SU-DHL-6 (cell line): ENCODE data around the gene EIF1AX.

Source experiments
- H2AFZ ChIP-seq: fragments of 200-600 bp; sonication (generic); 2 replicates; pipeline ENCODE4 v1.6.1; 2014; ENCODE audit warnings: low read depth, mild to moderate bottlenecking, moderate library complexity, mixed read lengths, antibody characterized with exemption, low read length; ENCODE audit not compliant: severe bottlenecking
- H3F3A ChIP-seq: fragments of 200-600 bp; shearing (Covaris generic); 2 replicates; pipeline ENCODE4 v1.6.0; 2016; ENCODE audit warnings: antibody characterized with exemption, mild to moderate bottlenecking; ENCODE audit not compliant: insufficient read depth
- H3K27ac ChIP-seq: fragments of 200-600 bp; sonication (generic); 2 replicates; pipeline ENCODE4 v1.5.1; 2016; ENCODE audit warnings: low read depth, mild to moderate bottlenecking, low read length, moderate library complexity, mixed read lengths
- H3K27me3 ChIP-seq: fragments of 200-600 bp; sonication (generic), shearing (Covaris generic); 2 replicates; pipeline ENCODE4 v1.6.0; 2014; ENCODE audit warnings: mild to moderate bottlenecking, low read length
- H3K36me3 ChIP-seq: fragments of 200-600 bp; sonication (generic); 2 replicates; pipeline ENCODE4 v1.6.1; 2014; ENCODE audit warnings: mild to moderate bottlenecking, low read length, mixed read lengths
- H3K4me2 ChIP-seq: fragments of 300-600, 200-600 bp; shearing (Covaris generic), sonication (generic); 2 replicates; pipeline ENCODE4 v1.6.0; 2014; ENCODE audit warnings: low read length, low read depth, mild to moderate bottlenecking; ENCODE audit not compliant: poor library complexity, severe bottlenecking
- H3K4me3 ChIP-seq: fragments of 200-600 bp; sonication (generic); 2 replicates; pipeline ENCODE4 v1.5.1; 2014; ENCODE audit warnings: antibody characterized with exemption, low read length, mild to moderate bottlenecking, mixed read lengths; ENCODE audit not compliant: insufficient read depth, poor library complexity, severe bottlenecking
- H3K79me2 ChIP-seq: fragments of 200-600 bp; sonication (generic); 2 replicates; pipeline ENCODE4 v1.6.1; 2014; ENCODE audit warnings: mild to moderate bottlenecking, low read length, moderate library complexity; ENCODE audit not compliant: insufficient read depth
- H3K9ac ChIP-seq: fragments of 200-600 bp; sonication (generic); 2 replicates; pipeline ENCODE4 v1.7.0; 2014; ENCODE audit warnings: mild to moderate bottlenecking, low read length
- H3K9me2 ChIP-seq: fragments of 200-600 bp; sonication (generic); replicated peaks from 2 replicates; pipeline ENCODE4 v1.6.1; 2014; ENCODE audit warnings: low read length; ENCODE audit not compliant: insufficient read depth
- H3K9me3 ChIP-seq: fragments of 200-600 bp; sonication (generic); 2 replicates; pipeline ENCODE4 v1.6.1; 2014; ENCODE audit warnings: low read length, mixed read lengths; ENCODE audit not compliant: insufficient read depth
- H4K20me1 ChIP-seq: fragments of 200-600 bp; sonication (generic); 2 replicates; pipeline ENCODE4 v1.6.1; 2014; ENCODE audit warnings: low read depth, mild to moderate bottlenecking, antibody characterized with exemption, low read length, moderate library complexity, mixed read lengths
- EZH2phosphoT487 ChIP-seq: fragments of 200-600 bp; sonication (generic), shearing (Covaris generic); conservative IDR thresholded peaks from 2 replicates; pipeline ENCODE4 v1.6.1; 2018; ENCODE audit warnings: mild to moderate bottlenecking, antibody characterized with exemption, low read length, moderate library complexity, mixed read lengths
- TF ChIP-seq, protein P1 (sequence below): fragments of 200-600 bp; sonication (generic); IDR thresholded peaks from one replicate; pipeline ENCODE4 v1.5.1; 2017; ENCODE audit warnings: antibody characterized with exemption, mild to moderate bottlenecking, low read length, moderate library complexity; ENCODE audit not compliant: insufficient read depth, poor library complexity, severe bottlenecking

The EIF1AX gene

DNA sequence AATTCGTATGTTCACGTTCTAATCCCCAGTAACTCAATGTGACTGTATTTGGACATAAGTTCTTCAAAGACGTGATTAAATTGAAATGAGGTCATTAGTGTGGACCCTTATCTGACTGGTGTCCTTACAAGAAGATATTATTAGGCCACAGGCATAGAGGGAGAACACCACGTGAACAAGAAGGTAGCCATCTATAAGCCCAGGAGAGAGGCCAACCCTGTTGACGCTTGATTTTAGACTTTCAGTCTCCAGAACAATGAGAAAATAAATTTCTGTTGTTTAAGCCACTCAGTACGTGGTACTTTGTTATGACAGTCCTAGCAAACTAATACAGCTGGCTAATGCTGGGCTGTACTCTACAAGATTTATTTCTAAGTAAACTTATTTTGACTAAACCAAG, 1.5 kb upstream of the EIF1AX start:
- H3K79me2 ChIP-seq, result peaks cover 33% of the 10 kb centered on the region
- H3K9ac ChIP-seq, result no peak overlapping the region
- no peak overlapping the region for H3K27ac ChIP-seq
- H4K20me1 ChIP-seq, result peaks cover 9% of the 10 kb centered on the region; the same call in 1 of the 2 replicates
- H3K9me2 ChIP-seq, result no peaks in the 10 kb centered on the region
- H2AFZ ChIP-seq, result no peak overlapping the region
- H3K4me2 ChIP-seq, result no peak overlapping the region
- H3K4me3 ChIP-seq, result no peak overlapping the region
- H3F3A ChIP-seq, result 0 out of 2 replicates have a peak, but pooled peaks cover 6% of the 10 kb centered on the region
- H3K9me3 ChIP-seq, result no peaks in the 10 kb centered on the region
- H3K27me3 ChIP-seq, result no peaks in the 10 kb centered on the region
- TF ChIP-seq, protein P1, sequence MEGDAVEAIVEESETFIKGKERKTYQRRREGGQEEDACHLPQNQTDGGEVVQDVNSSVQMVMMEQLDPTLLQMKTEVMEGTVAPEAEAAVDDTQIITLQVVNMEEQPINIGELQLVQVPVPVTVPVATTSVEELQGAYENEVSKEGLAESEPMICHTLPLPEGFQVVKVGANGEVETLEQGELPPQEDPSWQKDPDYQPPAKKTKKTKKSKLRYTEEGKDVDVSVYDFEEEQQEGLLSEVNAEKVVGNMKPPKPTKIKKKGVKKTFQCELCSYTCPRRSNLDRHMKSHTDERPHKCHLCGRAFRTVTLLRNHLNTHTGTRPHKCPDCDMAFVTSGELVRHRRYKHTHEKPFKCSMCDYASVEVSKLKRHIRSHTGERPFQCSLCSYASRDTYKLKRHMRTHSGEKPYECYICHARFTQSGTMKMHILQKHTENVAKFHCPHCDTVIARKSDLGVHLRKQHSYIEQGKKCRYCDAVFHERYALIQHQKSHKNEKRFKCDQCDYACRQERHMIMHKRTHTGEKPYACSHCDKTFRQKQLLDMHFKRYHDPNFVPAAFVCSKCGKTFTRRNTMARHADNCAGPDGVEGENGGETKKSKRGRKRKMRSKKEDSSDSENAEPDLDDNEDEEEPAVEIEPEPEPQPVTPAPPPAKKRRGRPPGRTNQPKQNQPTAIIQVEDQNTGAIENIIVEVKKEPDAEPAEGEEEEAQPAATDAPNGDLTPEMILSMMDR, result no peak
- TF ChIP-seq EZH2phosphoT487, result no peak
- 0 out of 2 replicates have a peak, but pooled peaks cover 3% of the 10 kb centered on the region for H3K36me3 ChIP-seq

DNA sequence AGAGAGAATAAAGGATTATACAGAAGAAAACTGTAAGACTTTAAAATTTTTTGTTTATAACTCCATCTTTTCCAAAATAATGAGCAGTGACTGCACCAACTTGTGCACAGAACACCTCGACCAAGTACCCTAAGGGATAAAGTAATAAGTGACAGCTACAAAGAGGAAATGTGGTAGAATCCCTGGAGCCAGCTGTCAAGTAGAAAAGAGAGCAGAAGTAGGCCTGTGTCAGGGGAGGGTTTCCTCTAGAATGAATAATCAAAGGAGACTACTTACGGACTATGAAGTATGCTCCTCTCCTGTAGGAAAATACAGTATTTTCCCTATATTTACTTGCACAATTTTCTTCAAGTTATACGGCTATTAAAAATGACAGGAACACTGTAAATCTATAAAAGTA, 1.2 kb downstream of the EIF1AX start:
- H3K79me2 ChIP-seq, result peaks cover 38% of the 10 kb centered on the region
- H4K20me1 ChIP-seq, result peaks cover 9% of the 10 kb centered on the region; the same call in 1 of the 2 replicates
- no peaks in the 10 kb centered on the region for H3K9me3 ChIP-seq
- TF ChIP-seq EZH2phosphoT487, result no peak
- TF ChIP-seq, protein P1, result no peak
- no peak overlapping the region for H2AFZ ChIP-seq
- no peaks in the 10 kb centered on the region for H3K27me3 ChIP-seq
- H3K9ac ChIP-seq, result peak overlapping the region; percentile 94
- H3K9me2 ChIP-seq, result no peaks in the 10 kb centered on the region
- 0 out of 2 replicates have a peak, but pooled peaks cover 6% of the 10 kb centered on the region for H3F3A ChIP-seq
- H3K36me3 ChIP-seq, result 0 out of 2 replicates have a peak, but pooled peaks cover 7% of the 10 kb centered on the region
- H3K27ac ChIP-seq, result no peak overlapping the region
- peak overlapping the region; percentile 94 for H3K4me3 ChIP-seq
- H3K4me2 ChIP-seq, result peak overlapping the region; percentile 82

GRCh38 chrX:20139966-20140365, 1.7 kb downstream of the EIF1AX start:
- Histone ChIP-seq H3F3A (0 out of 2 replicates have a peak, but pooled peaks cover 6% of the 10 kb centered on the region), H3K9me2 (no peaks in the 10 kb centered on the region), H3K79me2 (peaks cover 38% of the 10 kb centered on the region), H3K27me3 (no peaks in the 10 kb centered on the region), H3K27ac (no peak overlapping the region), H3K4me3 (peak overlapping the region; percentile 94), H3K9me3 (no peaks in the 10 kb centered on the region), H3K36me3 (0 out of 2 replicates have a peak, but pooled peaks cover 7% of the 10 kb centered on the region), H4K20me1 (peaks cover 9% of the 10 kb centered on the region; the same call in 1 of the 2 replicates), H2AFZ (no peak overlapping the region), H3K9ac (peak overlapping the region; percentile 94), H3K4me2 (peak overlapping the region; percentile 82)
- TF ChIP-seq, protein P1, result no peak
- TF ChIP-seq EZH2phosphoT487, result no peak
